Thyroid gland (tissue), 4 donors: Measurements from ENCODE around the gene WWTR1. TPM values are rescaled to one million over a fixed set of nuclear protein-coding genes. Genes with fewer than 3 reads are reported as not detected.

Source experiments
- DNase-seq, 2 donors: peaks; one replicate each; pipeline ENCODE4 v3.0.0-alpha.2; 2019
- H3K27ac ChIP-seq, 3 donors: fragments of 200-600 bp; sonication (generic); 1 replicate in 2 of 3; 2 replicates in 1 of 3; pipeline ENCODE4 v1.5.1; 2016 to 2019; ENCODE audit warnings: mild to moderate bottlenecking in 1 of 3, moderate library complexity in 1 of 3
- H3K27me3 ChIP-seq: fragments of 200-600 bp; sonication (generic); one replicate; pipeline ENCODE4 v1.5.1; 2019
- H3K36me3 ChIP-seq, 2 donors: fragments of 200-600 bp; sonication (generic); one replicate each; pipeline ENCODE4 v1.5.1; 2016 to 2019
- H3K4me1 ChIP-seq, 2 donors: fragments of 200-600 bp; sonication (generic); one replicate each; pipeline ENCODE4 v1.5.1; 2017 to 2019
- H3K4me3 ChIP-seq, 3 donors: fragments of 200-600 bp; sonication (generic); replicated peaks in 1 of 3; 1 replicate in 2 of 3; 2 replicates in 1 of 3; pipeline ENCODE4 v1.5.1; 2016; ENCODE audit warnings: mild to moderate bottlenecking in 1 of 3
- H3K9me3 ChIP-seq: fragments of 200-600 bp; sonication (generic); one replicate; pipeline ENCODE4 v1.5.1; 2017
- CTCF ChIP-seq, 6 experiments: fragments of 200-600 bp in 3 of 6; fragments of 450-650 bp in 3 of 6; sonication (generic) in 3 of 6; IDR thresholded peaks; one replicate each; pipeline ENCODE4 v1.5.1; 2016 to 2019; ENCODE audit warnings: antibody characterized with exemption in 6 of 6, mild to moderate bottlenecking in 2 of 6, inconsistent platforms in 1 of 6, moderate library complexity in 1 of 6
- POLR2A ChIP-seq, 2 donors: fragments of 450-650 bp; IDR thresholded peaks; one replicate each; pipeline ENCODE4 v1.6.1; 2017; ENCODE audit warnings: antibody characterized with exemption in 2 of 2, mild to moderate bottlenecking in 2 of 2, moderate library complexity in 1 of 2
- WGBS, 2 donors: methylation state at CpG; one replicate each; pipeline ENCODE4 v1.1.5; 2017; 5-methylcytosine and 5-hydroxymethylcytosine counted together
- intact Hi-C: fragments of 100-400 bp; cut with DNase I; formaldehyde crosslinking; loops from one replicate; pipeline ENCODE4 v1.15.1; 2023
- total RNA-seq, 4 donors: library from RNA; depleted of rRNA; stranded (reverse); fragments of >200 nt; gene quantifications; one replicate each; pipeline ENCODE4 v1.2.3, GENCODE V29; 2016

Gene WWTR1
- total RNA-seq, 4 donors from 2014 or later: 56.7 to 87.6 (median 78.5) TPM

GRCh38 chr3:149654188-149654601, 3.6 kb downstream of the WWTR1 start:
- intact Hi-C loops: loop anchor here (10.0 kb wide), 2 partner anchors 79 to 109 kb away; no protein-coding TSS in a partner anchor
- Histone ChIP-seq H3K27me3 (no peaks in the 10 kb centered on the region), H3K27ac (peak overlapping the region; percentile 21 to 99 (median 98)), H3K36me3 (no peaks in the 10 kb centered on the region), H3K4me3 (no peak overlapping the region), H3K9me3 (no peaks in the 10 kb centered on the region), H3K4me1 (peaks cover 45 to 58% of the 10 kb centered on the region in 2 donors)
- no peak for DNase-seq
- TF ChIP-seq CTCF (IDR thresholded peaks at IDR 0.05): no peak
- no peak for TF ChIP-seq POLR2A (IDR thresholded peaks at IDR 0.05)

GRCh38 chr3:149653564-149653963, 4.3 kb downstream of the WWTR1 start:
- intact Hi-C loops: loop anchor here (10.0 kb wide), 2 partner anchors 79 to 109 kb away; no protein-coding TSS in a partner anchor
- WGBS, 2 donors: 71 to 78% methylated on average over 2 of the region's 2 CpGs

GRCh38 chr3:149653136-149653535, 4.7 kb downstream of the WWTR1 start:
- WGBS, 2 donors: 96 to 97% methylated on average over 1 of the region's 1 CpG
- peaks cover 43 to 62% of the 10 kb centered on the region in 2 donors for H3K4me1 ChIP-seq
- H3K36me3 ChIP-seq: no peaks in the 10 kb centered on the region
- no peak for DNase-seq
- no peak for TF ChIP-seq CTCF (IDR thresholded peaks at IDR 0.05)
- TF ChIP-seq POLR2A (IDR thresholded peaks at IDR 0.05): no peak
- H3K4me3 ChIP-seq: no peak overlapping the region
- H3K9me3 ChIP-seq: no peaks in the 10 kb centered on the region
- intact Hi-C loops: loop anchor here (10.0 kb wide), 2 partner anchors 78 to 108 kb away; no protein-coding TSS in a partner anchor
- H3K27me3 ChIP-seq: no peaks in the 10 kb centered on the region
- peak overlapping the region in 2 of 3 donors; percentile 98 to 99 for H3K27ac ChIP-seq

More at GRCh38 chr3:149653564-149653963, 4.3 kb downstream of the WWTR1 start:
- Histone ChIP-seq H3K4me1 (peaks cover 40 to 59% of the 10 kb centered on the region in 2 donors), H3K4me3 (no peak overlapping the region), H3K9me3 (no peaks in the 10 kb centered on the region), H3K27me3 (no peaks in the 10 kb centered on the region), H3K27ac (peak overlapping the region in 2 of 3 donors; percentile 98 to 99), H3K36me3 (no peaks in the 10 kb centered on the region)
- no peak for TF ChIP-seq POLR2A (IDR thresholded peaks at IDR 0.05)
- no peak for TF ChIP-seq CTCF (IDR thresholded peaks at IDR 0.05)
- no peak for DNase-seq

- 87 to 97% methylated on average over 1 of the region's 1 CpG for WGBS, 2 donors
These were observed 7.0 kb downstream of the WWTR1 start for GRCh38 chr3:149650828-149651227.

More at GRCh38 chr3:149650828-149651227, 7.0 kb downstream of the WWTR1 start:
- H3K4me1 ChIP-seq: peaks cover 44 to 73% of the 10 kb centered on the region in 2 donors
- TF ChIP-seq CTCF (IDR thresholded peaks at IDR 0.05): no peak
- no peak for TF ChIP-seq POLR2A (IDR thresholded peaks at IDR 0.05)
- H3K27ac ChIP-seq: peak overlapping the region in 2 of 3 donors; percentile 1 to 67
- no peaks in the 10 kb centered on the region for H3K9me3 ChIP-seq
- H3K36me3 ChIP-seq: no peaks in the 10 kb centered on the region
- intact Hi-C loops: loop anchor here (10.0 kb wide), 2 partner anchors 76 to 106 kb away; no protein-coding TSS in a partner anchor
- no peaks in the 10 kb centered on the region for H3K27me3 ChIP-seq
- DNase-seq: no peak
- no peak overlapping the region for H3K4me3 ChIP-seq
